Lower leg skin (tissue), 3 donors: ENCODE data around the gene LARGE2.

Experiments
- CTCF ChIP-seq, 3 donors: fragments of 450-650 bp; IDR thresholded peaks; one replicate each; pipeline ENCODE4 v1.5.1; 2016; ENCODE audit warnings: antibody characterized with exemption in 3 of 3, mild to moderate bottlenecking in 3 of 3, moderate library complexity in 2 of 3
- POLR2A ChIP-seq, 2 donors: fragments of 450-650 bp; IDR thresholded peaks; one replicate each; pipeline ENCODE4 v1.6.1; 2016 to 2017; ENCODE audit warnings: antibody characterized with exemption in 2 of 2, mild to moderate bottlenecking in 1 of 2, moderate library complexity in 1 of 2

- TF ChIP-seq CTCF (IDR thresholded peaks at IDR 0.05) (no peak), POLR2A (IDR thresholded peaks at IDR 0.05) (no peak)
Observed at GRCh38 chr11:45932217-45932616, 9.8 kb downstream of the LARGE2 start.
